Peyer's patch (tissue), 4 donors: ENCODE measurements around the gene WIPF2. TPM values are rescaled to one million over a fixed set of nuclear protein-coding genes. Genes with fewer than 3 reads are reported as not detected.

Experiments
- DNase-seq, 3 donors: peaks; one replicate each; pipeline ENCODE4 v3.0.0-alpha.2; 2017 to 2019
- H3K27ac ChIP-seq, 4 donors: fragments of 200-600 bp; sonication (generic); one replicate each; pipeline ENCODE4 v1.5.1; 2016 to 2019
- H3K27me3 ChIP-seq, 2 donors: fragments of 200-600 bp; sonication (generic); one replicate each; pipeline ENCODE4 v1.5.1; 2019
- H3K36me3 ChIP-seq, 3 donors: fragments of 200-600 bp; sonication (generic); one replicate each; pipeline ENCODE4 v1.5.1; 2016 to 2019
- H3K4me1 ChIP-seq, 4 donors: fragments of 200-600 bp; sonication (generic); one replicate each; pipeline ENCODE4 v1.5.1; 2016 to 2019
- H3K4me3 ChIP-seq, 4 donors: fragments of 200-600 bp; sonication (generic); 1 replicate in 3 of 4; 2 replicates in 1 of 4; pipeline ENCODE4 v1.5.1; 2016 to 2019; ENCODE audit warnings: mild to moderate bottlenecking in 1 of 4
- H3K9me3 ChIP-seq, 4 donors: fragments of 200-600 bp; sonication (generic); one replicate each; pipeline ENCODE4 v1.5.1; 2016 to 2019; ENCODE audit warnings: mild to moderate bottlenecking in 1 of 4
- POLR2A ChIP-seq, 2 donors: fragments of 450-650 bp; IDR thresholded peaks; one replicate each; pipeline ENCODE4 v1.5.1; 2017; ENCODE audit warnings: antibody characterized with exemption in 2 of 2, mild to moderate bottlenecking in 2 of 2, moderate library complexity in 2 of 2
- total RNA-seq, 4 donors: library from RNA; depleted of rRNA; stranded (reverse); fragments of >200 nt; gene quantifications; one replicate each; pipeline ENCODE4 v1.1.0, GENCODE V29; 2016
- TF ChIP-seq, protein P1 (sequence below), 6 experiments: fragments of 450-650 bp in 4 of 6; fragments of 200-600 bp in 2 of 6; sonication (generic) in 1 of 6; IDR thresholded peaks; one replicate each; pipeline ENCODE4 v1.5.1; 2017 to 2019; ENCODE audit warnings: antibody characterized with exemption in 6 of 6, mild to moderate bottlenecking in 3 of 6, moderate library complexity in 1 of 6

WIPF2 gene
- total RNA-seq, 4 donors from 2014 or later, result 20.6 to 34.3 (median 26.8) TPM

DNA sequence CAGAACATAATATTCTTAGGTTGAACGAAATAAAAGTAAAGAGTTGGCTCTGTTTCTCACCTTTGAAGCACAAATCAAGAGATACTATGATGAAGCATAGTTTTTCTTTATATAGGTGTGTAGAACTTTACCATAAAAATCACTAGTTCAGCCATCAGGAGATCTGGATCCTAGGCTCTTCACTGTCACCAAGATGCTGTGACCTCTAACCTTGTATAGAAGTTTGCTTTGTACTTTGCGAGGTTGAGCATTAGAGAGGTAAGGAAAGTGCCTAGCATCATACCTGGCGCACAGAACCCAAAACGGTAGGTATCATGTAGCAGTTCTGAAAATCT is 68.0 kb downstream of the WIPF2 start:
- peaks cover 0 to 33% (median 3%) of the 10 kb centered on the region in 4 donors for H3K4me1 ChIP-seq
- no peak for DNase-seq
- peak overlapping the region in 2 of 4 donors; percentile 37 to 43 for H3K27ac ChIP-seq
- peak overlapping the region in 1 of 4 donors; percentile 32 for H3K4me3 ChIP-seq
- H3K36me3 ChIP-seq, result no peaks in the 10 kb centered on the region
- TF ChIP-seq, protein P1, sequence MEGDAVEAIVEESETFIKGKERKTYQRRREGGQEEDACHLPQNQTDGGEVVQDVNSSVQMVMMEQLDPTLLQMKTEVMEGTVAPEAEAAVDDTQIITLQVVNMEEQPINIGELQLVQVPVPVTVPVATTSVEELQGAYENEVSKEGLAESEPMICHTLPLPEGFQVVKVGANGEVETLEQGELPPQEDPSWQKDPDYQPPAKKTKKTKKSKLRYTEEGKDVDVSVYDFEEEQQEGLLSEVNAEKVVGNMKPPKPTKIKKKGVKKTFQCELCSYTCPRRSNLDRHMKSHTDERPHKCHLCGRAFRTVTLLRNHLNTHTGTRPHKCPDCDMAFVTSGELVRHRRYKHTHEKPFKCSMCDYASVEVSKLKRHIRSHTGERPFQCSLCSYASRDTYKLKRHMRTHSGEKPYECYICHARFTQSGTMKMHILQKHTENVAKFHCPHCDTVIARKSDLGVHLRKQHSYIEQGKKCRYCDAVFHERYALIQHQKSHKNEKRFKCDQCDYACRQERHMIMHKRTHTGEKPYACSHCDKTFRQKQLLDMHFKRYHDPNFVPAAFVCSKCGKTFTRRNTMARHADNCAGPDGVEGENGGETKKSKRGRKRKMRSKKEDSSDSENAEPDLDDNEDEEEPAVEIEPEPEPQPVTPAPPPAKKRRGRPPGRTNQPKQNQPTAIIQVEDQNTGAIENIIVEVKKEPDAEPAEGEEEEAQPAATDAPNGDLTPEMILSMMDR (IDR thresholded peaks at IDR 0.05), result no peak
- TF ChIP-seq POLR2A (IDR thresholded peaks at IDR 0.05), result no peak
- no peaks in the 10 kb centered on the region for H3K9me3 ChIP-seq
- no peaks in the 10 kb centered on the region for H3K27me3 ChIP-seq

DNA sequence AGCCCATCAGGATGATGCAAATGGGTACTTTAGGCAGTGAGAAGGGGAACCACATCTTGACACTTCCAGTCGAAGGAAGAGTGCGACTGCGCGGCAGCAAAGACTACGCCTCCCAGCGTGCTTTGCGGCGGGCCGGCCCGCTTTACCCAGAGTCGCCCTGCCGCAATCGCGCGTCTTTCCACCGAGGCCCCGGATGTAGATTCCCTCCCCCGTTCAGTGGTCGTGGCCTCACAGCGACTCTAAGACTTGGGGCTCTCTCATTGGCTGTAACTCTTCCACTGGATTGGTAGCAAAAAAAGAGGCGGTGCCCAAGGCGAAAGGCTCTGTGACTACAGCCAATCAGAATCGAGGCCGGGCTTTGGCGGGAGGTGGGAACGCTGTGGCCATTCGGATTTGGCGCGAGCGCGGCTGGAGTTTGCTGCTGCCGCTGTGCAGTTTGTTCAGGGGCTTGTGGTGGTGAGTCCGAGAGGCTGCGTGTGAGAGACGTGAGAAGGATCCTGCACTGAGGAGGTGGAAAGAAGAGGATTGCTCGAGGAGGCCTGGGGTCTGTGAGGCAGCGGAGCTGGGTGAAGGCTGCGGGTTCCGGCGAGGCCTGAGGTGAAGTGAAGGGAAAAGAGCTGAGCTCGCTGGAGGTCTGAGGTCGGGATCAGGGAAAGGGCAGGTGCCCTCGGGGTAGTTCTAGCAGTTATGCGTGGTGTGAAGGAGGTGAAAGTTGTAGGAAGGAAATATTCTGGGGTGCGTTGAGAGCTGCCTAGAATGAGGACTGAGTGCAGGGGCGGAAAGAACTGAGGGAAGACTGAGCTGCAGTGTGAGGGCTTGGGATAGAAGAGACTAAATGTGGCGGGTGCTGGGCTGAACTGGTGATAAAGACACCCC is 68.6 kb downstream of the WIPF2 start, which contains the start of gene CDC6:
Gene CDC6, plus strand, starts transcription at position 386 of the 876 bp plus-strand sequence. CDS start 1,542 bp downstream, outside the sequence.
- Histone ChIP-seq H3K27ac (peak within 1 kb of the TSS in 3 of 4 donors; percentile 2 to 43 (median 37)), H3K4me1 (peaks cover 0 to 33% (median 3%) of the 10 kb centered on the region in 4 donors), H3K36me3 (no peaks in the 10 kb centered on the region), H3K4me3 (peak within 1 kb of the TSS; percentile 31 to 63 (median 58)), H3K27me3 (no peaks in the 10 kb centered on the region), H3K9me3 (no peaks in the 10 kb centered on the region)
- DNase-seq, result peak; percentile 97 to 99 (median 98)
- peak in 1 of 2 donors; percentile 19 for TF ChIP-seq POLR2A (IDR thresholded peaks at IDR 0.05)
- TF ChIP-seq, protein P1 (IDR thresholded peaks at IDR 0.05), result no peak

DNA sequence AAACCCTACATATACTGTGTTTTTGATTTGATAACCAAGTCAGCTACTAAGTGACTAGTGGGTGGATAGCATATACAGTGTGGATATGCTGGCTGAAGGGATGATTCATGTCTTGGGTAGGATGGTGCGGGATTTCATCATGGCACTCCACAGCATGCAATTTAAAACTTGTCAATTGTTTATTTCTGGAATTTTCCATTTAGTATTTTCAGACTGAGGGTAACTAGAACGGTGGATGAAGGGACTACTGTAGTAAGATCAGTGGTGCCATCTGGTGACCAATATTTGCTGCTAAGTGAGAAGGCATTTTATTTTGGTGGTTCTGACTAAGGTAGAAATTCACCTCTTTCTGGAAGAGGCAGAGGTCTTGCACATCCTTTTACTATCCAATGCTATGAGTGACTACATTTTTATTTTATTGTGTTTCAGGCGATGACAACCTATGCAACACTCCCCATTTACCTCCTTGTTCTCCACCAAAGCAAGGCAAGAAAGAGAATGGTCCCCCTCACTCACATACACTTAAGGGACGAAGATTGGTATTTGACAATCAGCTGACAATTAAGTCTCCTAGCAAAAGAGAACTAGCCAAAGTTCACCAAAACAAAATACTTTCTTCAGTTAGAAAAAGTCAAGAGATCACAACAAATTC is 71.7 kb downstream of the WIPF2 start:
- H3K4me1 ChIP-seq, result peaks cover 0 to 15% (median 3%) of the 10 kb centered on the region in 4 donors
- H3K27ac ChIP-seq, result no peak overlapping the region
- H3K4me3 ChIP-seq, result no peak overlapping the region
- DNase-seq, result peak in 2 of 3 donors; percentile 44 to 79
- H3K9me3 ChIP-seq, result no peaks in the 10 kb centered on the region
- TF ChIP-seq, protein P1 (IDR thresholded peaks at IDR 0.05), result peak in 5 of 6 experiments; percentile 50 to 89 (median 83)
- no peak for TF ChIP-seq POLR2A (IDR thresholded peaks at IDR 0.05)
- H3K27me3 ChIP-seq, result no peaks in the 10 kb centered on the region
- H3K36me3 ChIP-seq, result no peaks in the 10 kb centered on the region

DNA sequence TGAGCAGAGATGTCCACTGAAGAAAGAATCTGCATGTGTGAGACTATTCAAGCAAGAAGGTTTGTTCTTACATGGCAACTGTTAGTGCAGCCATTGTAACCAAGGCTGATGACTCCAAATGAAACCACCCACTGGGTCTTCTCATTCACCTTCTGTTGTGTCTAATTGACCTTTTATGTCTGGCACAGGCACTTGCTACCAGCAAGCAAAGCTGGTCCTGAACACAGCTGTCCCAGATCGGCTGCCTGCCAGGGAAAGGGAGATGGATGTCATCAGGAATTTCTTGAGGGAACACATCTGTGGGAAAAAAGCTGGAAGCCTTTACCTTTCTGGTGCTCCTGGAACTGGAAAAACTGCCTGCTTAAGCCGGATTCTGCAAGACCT is 72.2 kb downstream of the WIPF2 start:
- TF ChIP-seq, protein P1 (IDR thresholded peaks at IDR 0.05), result no peak
- TF ChIP-seq POLR2A (IDR thresholded peaks at IDR 0.05), result no peak
- no peaks in the 10 kb centered on the region for H3K9me3 ChIP-seq
- peaks cover 0 to 15% (median 3%) of the 10 kb centered on the region in 4 donors for H3K4me1 ChIP-seq
- no peak overlapping the region for H3K27ac ChIP-seq
- no peak for DNase-seq
- H3K4me3 ChIP-seq, result no peak overlapping the region
- H3K27me3 ChIP-seq, result no peaks in the 10 kb centered on the region
- H3K36me3 ChIP-seq, result no peaks in the 10 kb centered on the region

DNA sequence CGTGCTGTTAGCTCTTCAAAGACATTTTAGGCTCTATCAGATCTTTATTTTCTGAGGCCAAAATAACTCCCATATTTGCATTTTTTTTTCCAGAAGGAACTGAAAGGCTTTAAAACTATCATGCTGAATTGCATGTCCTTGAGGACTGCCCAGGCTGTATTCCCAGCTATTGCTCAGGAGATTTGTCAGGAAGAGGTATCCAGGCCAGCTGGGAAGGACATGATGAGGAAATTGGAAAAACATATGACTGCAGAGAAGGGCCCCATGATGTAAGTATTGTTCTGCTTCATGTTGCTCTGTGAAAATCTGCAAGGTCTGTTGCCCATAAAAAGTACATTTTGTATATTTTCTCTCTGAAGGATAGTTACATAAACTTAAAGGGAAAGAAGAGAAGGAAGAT is 74.3 kb downstream of the WIPF2 start:
- peak in 1 of 3 donors; percentile 34 for DNase-seq
- H3K27ac ChIP-seq, result no peak overlapping the region
- TF ChIP-seq, protein P1 (IDR thresholded peaks at IDR 0.05), result no peak
- TF ChIP-seq POLR2A (IDR thresholded peaks at IDR 0.05), result no peak
- H3K27me3 ChIP-seq, result no peaks in the 10 kb centered on the region
- peaks cover 0 to 10% (median 0%) of the 10 kb centered on the region in 4 donors for H3K4me1 ChIP-seq
- H3K9me3 ChIP-seq, result no peaks in the 10 kb centered on the region
- H3K36me3 ChIP-seq, result no peaks in the 10 kb centered on the region
- H3K4me3 ChIP-seq, result no peak overlapping the region
